SK-N-SH (cell line): ENCODE data around the gene ABAT. TPM values are rescaled to one million over a fixed set of nuclear protein-coding genes. Genes with fewer than 3 reads are reported as not detected.

Experiments
- CTCF ChIA-PET: fragments of 300-600, 350-600 bp; formaldehyde crosslinking; extraction: SDS; loops from one replicate; lab custom pipeline; 2021; lab: Yijun Ruan, JAX
- POLR2A ChIA-PET: fragments of 350-600 bp; sonication (Branson Sonifier 250); formaldehyde crosslinking; extraction: SDS; loops from one replicate; lab custom pipeline; 2020; ENCODE audit warnings: antibody characterized with exemption, inconsistent platforms; lab: Yijun Ruan, JAX
- DNase-seq: peaks from one replicate; pipeline ENCODE4 v3.0.0; 2012
- H2AFZ ChIP-seq: fragments of 200-600 bp; sonication (generic); 2 replicates; pipeline ENCODE4 v1.8.1; 2016; ENCODE audit warnings: antibody characterized with exemption, mild to moderate bottlenecking, low read depth
- H3F3A ChIP-seq: fragments of 200-600 bp; sonication (generic); replicated peaks from 2 replicates; pipeline ENCODE3; 2016; ENCODE audit warnings: antibody characterized with exemption, mild to moderate bottlenecking; ENCODE audit not compliant: insufficient read depth
- H3K27ac ChIP-seq, 2 experiments: fragments of 200-500 bp in 1 of 2; fragments of 200-600 bp in 1 of 2; sonication (Bioruptor generic) in 1 of 2; sonication (generic), shearing (Covaris generic) in 1 of 2; 2 replicates each; pipeline versions ENCODE4 v1.5.1 to v1.6.1; 2014 to 2016; ENCODE audit warnings: low read depth in 2 of 2, inconsistent platforms in 1 of 2, low read length in 1 of 2, mild to moderate bottlenecking in 1 of 2, mixed read lengths in 1 of 2
- H3K27me3 ChIP-seq: fragments of 200-600 bp; sonication (generic), shearing (Covaris generic); 2 replicates; pipeline ENCODE4 v1.6.1; 2016; ENCODE audit warnings: mixed run types; ENCODE audit not compliant: insufficient read depth
- H3K36me3 ChIP-seq, 2 experiments: fragments of 200-500 bp in 1 of 2; fragments of 200-600 bp in 1 of 2; sonication (Bioruptor generic) in 1 of 2; sonication (generic) in 1 of 2; replicated peaks in 1 of 2; 2 replicates each; pipeline versions ENCODE3 to v1.5.1; 2014 to 2016; ENCODE audit warnings: low read length in 1 of 2, mild to moderate bottlenecking in 1 of 2; ENCODE audit not compliant: insufficient read depth in 2 of 2, control insufficient read depth in 1 of 2
- H3K4me1 ChIP-seq, 2 experiments: fragments of 200-500 bp in 1 of 2; fragments of 200-600 bp in 1 of 2; sonication (Bioruptor generic) in 1 of 2; sonication (generic), shearing (Covaris generic) in 1 of 2; 2 replicates each; pipeline versions ENCODE4 v1.5.1 to v1.6.1; 2014 to 2016; ENCODE audit warnings: low read depth in 1 of 2, low read length in 1 of 2, mixed run types in 1 of 2; ENCODE audit not compliant: insufficient read depth in 2 of 2, control insufficient read depth in 1 of 2
- H3K4me2 ChIP-seq: fragments of 200-600 bp; sonication (generic), shearing (Covaris generic); 2 replicates; pipeline ENCODE4 v1.6.1; 2017; ENCODE audit warnings: mixed run types
- H3K4me3 ChIP-seq, 2 experiments: fragments of 200-500 bp in 1 of 2; fragments of 200-600 bp in 1 of 2; sonication (Bioruptor generic) in 1 of 2; sonication (generic), shearing (Covaris generic) in 1 of 2; 2 replicates each; pipeline versions ENCODE4 v1.5.1 to v1.8.1; 2014 to 2016; ENCODE audit warnings: low read depth in 2 of 2, inconsistent platforms in 1 of 2, low read length in 1 of 2, mild to moderate bottlenecking in 1 of 2, mixed read lengths in 1 of 2, moderate library complexity in 1 of 2
- H3K79me2 ChIP-seq: fragments of 200-600 bp; sonication (generic); 2 replicates; pipeline ENCODE4 v1.8.1; 2017; ENCODE audit warnings: mild to moderate bottlenecking; ENCODE audit not compliant: insufficient read depth
- H3K9ac ChIP-seq: fragments of 200-600 bp; sonication (generic); 2 replicates; pipeline ENCODE4 v1.6.1; 2017; ENCODE audit warnings: mixed run types
- H3K9me2 ChIP-seq: fragments of 200-600 bp; sonication (generic); 2 replicates; pipeline ENCODE4 v1.6.1; 2017; ENCODE audit warnings: mixed run types
- H3K9me3 ChIP-seq: fragments of 200-600 bp; sonication (generic); 2 replicates; pipeline ENCODE4 v1.6.1; 2017; ENCODE audit warnings: mixed run types, mild to moderate bottlenecking, moderate library complexity
- H4K20me1 ChIP-seq: fragments of 200-600 bp; sonication (generic); 2 replicates; pipeline ENCODE4 v1.6.1; 2017; ENCODE audit warnings: mild to moderate bottlenecking, mixed run types; ENCODE audit not compliant: insufficient read depth
- CHD2 ChIP-seq: fragments of 150-350 bp; IDR thresholded peaks from 2 replicates; pipeline ENCODE4 v1.6.1; 2018; ENCODE audit warnings: low read length; ENCODE audit not compliant: partially characterized antibody
- ELF1 ChIP-seq: IDR thresholded peaks from 2 replicates; pipeline ENCODE4 v1.4.0; 2012
- EP300 ChIP-seq, 2 experiments: IDR thresholded peaks; 2 replicates each; pipeline versions ENCODE4 v1.4.0 to v1.6.1; 2012; ENCODE audit warnings: borderline replicate concordance in 1 of 2, low read depth in 1 of 2, low read length in 1 of 2
- EZH2phosphoT487 ChIP-seq: fragments of 200-600 bp; sonication (generic); IDR thresholded peaks from 2 replicates; pipeline ENCODE4 v1.6.1; 2017; ENCODE audit warnings: low read depth, mixed run types, mild to moderate bottlenecking, antibody characterized with exemption, moderate library complexity, borderline replicate concordance
- FOSL2 ChIP-seq: IDR thresholded peaks from 2 replicates; pipeline ENCODE4 v1.4.0; 2012; ENCODE audit warnings: low read depth, mild to moderate bottlenecking, moderate library complexity, borderline replicate concordance
- FOXM1 ChIP-seq: IDR thresholded peaks from 2 replicates; pipeline ENCODE4 v1.4.0; 2012; ENCODE audit warnings: low read depth, mild to moderate bottlenecking
- GABPA ChIP-seq: IDR thresholded peaks from 2 replicates; pipeline ENCODE4 v1.4.0; 2012; ENCODE audit warnings: low read depth, mild to moderate bottlenecking
- JUND ChIP-seq: IDR thresholded peaks from 2 replicates; pipeline ENCODE4 v1.4.0; 2012
- MXI1 ChIP-seq: IDR thresholded peaks from 2 replicates; pipeline ENCODE4 v1.6.1; 2012; ENCODE audit warnings: mild to moderate bottlenecking, low read depth, low read length, improper control_type of control experiment
- POLR2AphosphoS5 ChIP-seq: IDR thresholded peaks from 2 replicates; pipeline ENCODE4 v1.6.1; 2012; ENCODE audit warnings: low read depth, low read length
- RXRA ChIP-seq: IDR thresholded peaks from 2 replicates; pipeline ENCODE4 v1.4.0; 2012; ENCODE audit warnings: low read depth, mild to moderate bottlenecking, borderline replicate concordance
- SMC3 ChIP-seq: IDR thresholded peaks from 2 replicates; pipeline ENCODE4 v1.6.1; 2012; ENCODE audit warnings: low read depth, low read length, improper control_type of control experiment
- TAF1 ChIP-seq: IDR thresholded peaks from 2 replicates; pipeline ENCODE4 v1.6.1; 2012; ENCODE audit warnings: low read depth, mild to moderate bottlenecking, low read length, moderate library complexity, borderline replicate concordance
- TCF12 ChIP-seq: IDR thresholded peaks from 2 replicates; pipeline ENCODE4 v1.4.0; 2012
- TEAD4 ChIP-seq: IDR thresholded peaks from 2 replicates; pipeline ENCODE4 v1.4.0; 2012; ENCODE audit warnings: mild to moderate bottlenecking, borderline replicate concordance; ENCODE audit not compliant: insufficient read depth
- WGBS: methylation state at CpG from one replicate; pipeline ENCODE4 v1.1.6; 2017; ENCODE audit warnings: low lambda C conversion rate; 5-methylcytosine and 5-hydroxymethylcytosine counted together
- polyA plus RNA-seq, 3 experiments: library from polyadenylated mRNA; depleted of rRNA; stranded (reverse); fragments of >200 nt; gene quantifications; 2 replicates each; pipeline ENCODE4 v1.2.3, GENCODE V29; 2012
- TF ChIP-seq, protein P1 (sequence below): IDR thresholded peaks from 2 replicates; pipeline ENCODE4 v1.4.0; 2012; ENCODE audit warnings: low read depth
- TF ChIP-seq, protein P2 (sequence below): IDR thresholded peaks from 2 replicates; pipeline ENCODE4 v1.4.0; 2012; ENCODE audit warnings: low read depth, borderline replicate concordance
- TF ChIP-seq, protein P3 (sequence below): fragments of 200-600 bp; sonication (generic); IDR thresholded peaks from 2 replicates; pipeline ENCODE4 v1.6.1; 2017; ENCODE audit warnings: antibody characterized with exemption, mild to moderate bottlenecking, moderate library complexity
- TF ChIP-seq, protein P4 (sequence below): IDR thresholded peaks from 2 replicates; pipeline ENCODE4; 2012

Gene ABAT
- polyA plus RNA-seq, 1 of the 3 experiments (the other 2 are of a cell fraction): 4.7 TPM

DNA sequence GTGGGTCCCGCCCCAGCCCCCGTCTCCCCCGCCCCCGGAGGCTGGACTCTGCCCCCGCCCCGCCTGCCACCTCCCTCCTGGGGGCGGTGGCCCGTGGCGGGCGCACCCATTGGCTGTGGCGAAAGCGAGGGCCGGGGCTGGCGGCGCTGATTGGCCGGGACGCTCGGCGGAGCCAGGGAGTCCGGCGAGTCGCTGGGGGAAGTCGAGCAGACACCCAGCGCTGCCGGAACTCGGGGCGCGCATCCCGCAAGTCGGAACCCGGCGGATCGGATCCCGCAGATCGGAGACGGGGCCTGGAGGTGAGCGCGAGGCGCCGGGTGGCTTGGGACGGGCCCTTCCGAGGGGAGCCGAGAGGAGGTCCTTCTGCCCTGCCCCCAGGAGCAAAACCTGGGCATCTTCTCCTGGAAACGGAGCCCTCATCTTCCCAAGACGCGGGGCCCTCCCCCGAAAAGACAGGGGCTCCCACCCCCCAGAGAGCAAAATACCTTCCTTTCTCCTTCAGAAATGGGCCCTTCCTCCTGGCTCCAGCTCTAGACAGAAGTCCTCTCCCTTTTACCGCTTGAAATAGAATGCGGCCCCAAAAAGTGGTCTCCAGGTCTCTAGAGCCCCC lies at the start of gene ABAT (continued):
- peak; percentile 34; the same call in 1 of the 2 replicates for TF ChIP-seq TAF1
- peak; percentile 71 for TF ChIP-seq MXI1

DNA sequence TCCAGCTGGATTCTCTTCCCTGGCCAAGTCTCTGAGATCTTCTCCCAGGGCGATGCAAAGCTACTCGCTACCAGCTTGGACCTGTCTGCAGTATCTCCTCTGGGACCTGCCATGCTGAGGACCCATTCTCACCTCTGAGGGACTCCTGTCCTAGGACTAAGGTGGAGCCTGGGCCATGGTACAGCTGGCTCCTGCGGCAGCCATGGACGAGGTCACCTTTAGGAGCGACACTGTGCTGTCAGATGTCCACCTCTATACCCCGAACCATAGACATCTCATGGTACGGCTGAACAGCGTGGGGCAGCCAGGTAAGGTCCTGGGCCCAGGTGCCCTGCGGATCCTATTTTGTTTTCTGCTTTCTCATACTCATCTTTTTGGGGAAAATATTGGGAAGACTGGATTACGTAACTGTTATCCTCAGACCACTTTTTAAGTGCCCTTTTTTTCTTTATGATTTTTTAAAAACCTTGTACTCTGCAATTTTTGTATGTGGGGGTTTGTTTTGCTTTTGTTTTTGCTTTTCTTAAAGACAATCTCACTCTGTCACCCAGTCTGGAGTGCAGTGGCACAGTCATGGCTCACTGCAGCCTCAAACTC lies 48.8 kb upstream of the ABAT start:
- CTCF ChIA-PET: interaction anchor here (0.7 to 2.4 kb wide), 3 partner anchors 9 to 59 kb away, joined by 5 to 8 read pairs (median 6); no protein-coding TSS in a partner anchor
- H3K27ac ChIP-seq: peak overlapping the region in 1 of 2 experiments; percentile 31; a peak in 1 of 4 replicates

More for the DNA sequence above, 48.8 kb upstream of the ABAT start:
- Histone ChIP-seq H3K9me2 (no peaks in the 10 kb centered on the region), H4K20me1 (peaks cover 7% of the 10 kb centered on the region; the same call in 1 of the 2 replicates), H3K27me3 (no peaks in the 10 kb centered on the region), H3K36me3 (peaks cover 25 to 44% of the 10 kb centered on the region in 2 experiments), H3F3A (peaks cover 2% of the 10 kb centered on the region), H2AFZ (no peak overlapping the region), H3K4me3 (no peak overlapping the region), H3K4me2 (no peak overlapping the region), H3K9me3 (no peaks in the 10 kb centered on the region), H3K4me1 (peaks cover 11 to 13% of the 10 kb centered on the region in 2 experiments; a peak in 3 of 4 replicates), H3K79me2 (peaks cover 52% of the 10 kb centered on the region), H3K9ac (no peak overlapping the region)
- TF ChIP-seq CHD2 (no peak), JUND (no peak), TCF12 (no peak), FOSL2 (no peak), POLR2AphosphoS5 (no peak), ELF1 (no peak), EP300 (IDR thresholded peaks at IDR 0.05; ENCODE audit: borderline replicate concordance in 1 of 2, low read depth in 1 of 2, low read length in 1 of 2) (no peak), TEAD4 (no peak), RXRA (no peak), FOXM1 (no peak), SMC3 (no peak), GABPA (no peak), EZH2phosphoT487 (no peak), TAF1 (no peak)
- TF ChIP-seq, protein P1, sequence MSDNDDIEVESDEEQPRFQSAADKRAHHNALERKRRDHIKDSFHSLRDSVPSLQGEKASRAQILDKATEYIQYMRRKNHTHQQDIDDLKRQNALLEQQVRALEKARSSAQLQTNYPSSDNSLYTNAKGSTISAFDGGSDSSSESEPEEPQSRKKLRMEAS: no peak
- TF ChIP-seq, protein P2, sequence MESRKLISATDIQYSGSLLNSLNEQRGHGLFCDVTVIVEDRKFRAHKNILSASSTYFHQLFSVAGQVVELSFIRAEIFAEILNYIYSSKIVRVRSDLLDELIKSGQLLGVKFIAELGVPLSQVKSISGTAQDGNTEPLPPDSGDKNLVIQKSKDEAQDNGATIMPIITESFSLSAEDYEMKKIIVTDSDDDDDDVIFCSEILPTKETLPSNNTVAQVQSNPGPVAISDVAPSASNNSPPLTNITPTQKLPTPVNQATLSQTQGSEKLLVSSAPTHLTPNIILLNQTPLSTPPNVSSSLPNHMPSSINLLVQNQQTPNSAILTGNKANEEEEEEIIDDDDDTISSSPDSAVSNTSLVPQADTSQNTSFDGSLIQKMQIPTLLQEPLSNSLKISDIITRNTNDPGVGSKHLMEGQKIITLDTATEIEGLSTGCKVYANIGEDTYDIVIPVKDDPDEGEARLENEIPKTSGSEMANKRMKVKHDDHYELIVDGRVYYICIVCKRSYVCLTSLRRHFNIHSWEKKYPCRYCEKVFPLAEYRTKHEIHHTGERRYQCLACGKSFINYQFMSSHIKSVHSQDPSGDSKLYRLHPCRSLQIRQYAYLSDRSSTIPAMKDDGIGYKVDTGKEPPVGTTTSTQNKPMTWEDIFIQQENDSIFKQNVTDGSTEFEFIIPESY: no peak
- TF ChIP-seq, protein P3, sequence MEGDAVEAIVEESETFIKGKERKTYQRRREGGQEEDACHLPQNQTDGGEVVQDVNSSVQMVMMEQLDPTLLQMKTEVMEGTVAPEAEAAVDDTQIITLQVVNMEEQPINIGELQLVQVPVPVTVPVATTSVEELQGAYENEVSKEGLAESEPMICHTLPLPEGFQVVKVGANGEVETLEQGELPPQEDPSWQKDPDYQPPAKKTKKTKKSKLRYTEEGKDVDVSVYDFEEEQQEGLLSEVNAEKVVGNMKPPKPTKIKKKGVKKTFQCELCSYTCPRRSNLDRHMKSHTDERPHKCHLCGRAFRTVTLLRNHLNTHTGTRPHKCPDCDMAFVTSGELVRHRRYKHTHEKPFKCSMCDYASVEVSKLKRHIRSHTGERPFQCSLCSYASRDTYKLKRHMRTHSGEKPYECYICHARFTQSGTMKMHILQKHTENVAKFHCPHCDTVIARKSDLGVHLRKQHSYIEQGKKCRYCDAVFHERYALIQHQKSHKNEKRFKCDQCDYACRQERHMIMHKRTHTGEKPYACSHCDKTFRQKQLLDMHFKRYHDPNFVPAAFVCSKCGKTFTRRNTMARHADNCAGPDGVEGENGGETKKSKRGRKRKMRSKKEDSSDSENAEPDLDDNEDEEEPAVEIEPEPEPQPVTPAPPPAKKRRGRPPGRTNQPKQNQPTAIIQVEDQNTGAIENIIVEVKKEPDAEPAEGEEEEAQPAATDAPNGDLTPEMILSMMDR: no peak
- TF ChIP-seq, protein P4, sequence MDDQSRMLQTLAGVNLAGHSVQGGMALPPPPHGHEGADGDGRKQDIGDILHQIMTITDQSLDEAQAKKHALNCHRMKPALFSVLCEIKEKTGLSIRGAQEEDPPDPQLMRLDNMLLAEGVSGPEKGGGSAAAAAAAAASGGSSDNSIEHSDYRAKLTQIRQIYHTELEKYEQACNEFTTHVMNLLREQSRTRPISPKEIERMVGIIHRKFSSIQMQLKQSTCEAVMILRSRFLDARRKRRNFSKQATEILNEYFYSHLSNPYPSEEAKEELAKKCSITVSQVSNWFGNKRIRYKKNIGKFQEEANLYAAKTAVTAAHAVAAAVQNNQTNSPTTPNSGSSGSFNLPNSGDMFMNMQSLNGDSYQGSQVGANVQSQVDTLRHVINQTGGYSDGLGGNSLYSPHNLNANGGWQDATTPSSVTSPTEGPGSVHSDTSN: no peak
- POLR2A ChIA-PET: interaction anchor here (0.8 kb wide), 1 partner anchor 12 kb away, joined by 3 read pairs; no protein-coding TSS in a partner anchor
- WGBS: 95% methylated on average over 10 of the region's 10 CpGs
- no peak for DNase-seq
